NCI-H446 (cell line): Measurements from ENCODE around the gene ANTXR2.
"Not testable (repeated sequence)": the region's sequence is repeated elsewhere in the genome, so short reads cannot be mapped to it uniquely, and the experiment has no call there.

Source experiments
- DNase-seq, 2 experiments: peaks; one replicate each; lab custom pipeline; 2025; lab: John Stamatoyannopoulos, UW

Gene ANTXR2

DNA sequence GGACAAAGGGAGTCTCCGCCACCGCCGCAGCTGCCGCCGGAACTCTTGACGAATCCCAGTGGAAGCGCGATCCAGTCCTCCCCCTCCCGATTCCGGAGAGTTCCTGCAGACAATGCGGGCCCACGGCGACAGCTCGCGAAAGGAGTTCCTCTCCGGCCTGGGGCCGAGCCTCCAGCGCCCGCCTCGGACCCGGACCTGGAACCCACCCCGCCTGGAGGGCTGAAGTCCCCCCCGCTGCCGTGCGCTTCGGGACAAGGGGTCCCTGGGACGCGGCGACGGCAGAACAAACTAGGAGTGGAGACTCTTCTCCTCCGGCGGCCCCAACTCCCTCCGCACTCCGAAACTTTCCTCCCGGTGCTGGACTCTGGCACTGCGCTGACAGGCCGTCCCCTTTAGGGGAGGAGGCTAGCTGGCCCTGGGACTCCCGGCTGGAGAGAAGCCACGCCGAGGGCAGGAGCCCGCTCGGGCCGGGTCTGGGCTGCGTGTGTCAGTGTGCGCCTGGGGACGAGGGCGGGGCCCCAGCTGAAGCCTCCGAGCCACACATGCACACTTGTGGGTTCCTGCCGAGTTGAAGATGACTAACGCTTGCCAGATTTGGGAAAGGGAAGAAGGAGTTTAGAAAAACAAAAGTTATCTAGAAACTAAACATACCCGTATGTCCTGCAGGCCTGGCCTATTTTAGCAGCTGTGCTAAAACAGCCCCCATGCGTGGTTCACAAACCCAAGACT lies at the start of gene ANTXR2:
ANTXR2 (minus strand) TSS at position 486 of the 729 bp plus-strand sequence. CDS start 669 bp downstream, outside the sequence.
- peak in 1 of 2 experiments; percentile 68 for DNase-seq

DNA sequence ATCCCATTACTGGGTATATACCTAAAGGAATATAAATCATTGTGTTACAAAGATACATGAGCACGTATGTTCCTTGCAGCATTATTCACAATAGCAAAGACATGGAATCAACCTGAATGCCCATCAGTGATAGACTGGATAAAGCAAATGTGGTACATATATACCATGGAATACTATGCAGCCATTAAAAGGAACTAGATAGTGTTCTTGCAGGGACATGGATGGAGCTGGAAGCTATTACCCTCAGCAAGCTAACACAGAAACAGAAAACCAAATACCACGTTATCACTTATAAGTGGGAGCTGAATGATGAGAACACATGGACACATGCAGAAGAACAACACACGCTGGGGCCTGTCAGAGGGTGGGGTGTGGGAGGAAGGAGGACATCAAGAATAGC lies 48.8 kb upstream of the ANTXR2 start:
- DNase-seq = not testable (repeated sequence)

DNA sequence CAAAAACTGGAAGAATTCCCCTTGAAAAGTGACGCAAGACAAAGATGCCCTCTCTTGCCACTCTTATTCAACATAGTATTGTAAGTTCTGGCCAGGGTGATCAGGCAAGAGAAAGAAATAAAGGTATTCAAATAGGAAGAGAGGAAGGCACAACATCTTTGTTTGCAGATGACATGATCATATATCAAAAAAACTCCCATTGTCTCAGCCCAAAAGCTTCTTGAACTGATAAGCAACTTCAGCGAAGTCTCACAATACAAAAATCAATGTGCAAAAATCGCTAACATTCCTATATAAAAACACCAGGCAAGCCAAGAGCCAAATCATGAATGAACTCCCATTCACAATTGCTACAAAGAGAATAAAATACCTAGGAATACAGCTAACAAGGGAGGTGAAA lies 46.6 kb upstream of the ANTXR2 start:
- not testable (repeated sequence) for DNase-seq

DNA sequence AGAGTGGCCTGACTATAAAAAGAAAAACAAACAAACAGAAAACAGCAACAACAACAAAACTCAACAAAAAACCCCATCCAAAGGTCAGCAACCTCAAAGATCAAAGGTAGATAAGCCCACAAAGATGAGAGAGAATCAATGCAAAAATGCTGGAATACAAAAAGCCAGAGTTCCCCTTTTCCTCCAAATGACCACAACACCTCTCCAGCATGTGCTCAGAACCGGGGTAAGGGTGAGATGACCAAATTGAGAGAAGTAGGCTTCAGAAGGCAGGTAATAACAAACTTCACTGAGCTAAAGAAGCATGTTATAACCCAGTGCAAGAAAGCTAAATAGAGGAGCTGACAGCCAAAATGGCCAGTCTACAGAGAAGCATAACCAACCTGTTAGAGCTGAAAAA lies 43.5 kb upstream of the ANTXR2 start:
- DNase-seq = no peak

DNA sequence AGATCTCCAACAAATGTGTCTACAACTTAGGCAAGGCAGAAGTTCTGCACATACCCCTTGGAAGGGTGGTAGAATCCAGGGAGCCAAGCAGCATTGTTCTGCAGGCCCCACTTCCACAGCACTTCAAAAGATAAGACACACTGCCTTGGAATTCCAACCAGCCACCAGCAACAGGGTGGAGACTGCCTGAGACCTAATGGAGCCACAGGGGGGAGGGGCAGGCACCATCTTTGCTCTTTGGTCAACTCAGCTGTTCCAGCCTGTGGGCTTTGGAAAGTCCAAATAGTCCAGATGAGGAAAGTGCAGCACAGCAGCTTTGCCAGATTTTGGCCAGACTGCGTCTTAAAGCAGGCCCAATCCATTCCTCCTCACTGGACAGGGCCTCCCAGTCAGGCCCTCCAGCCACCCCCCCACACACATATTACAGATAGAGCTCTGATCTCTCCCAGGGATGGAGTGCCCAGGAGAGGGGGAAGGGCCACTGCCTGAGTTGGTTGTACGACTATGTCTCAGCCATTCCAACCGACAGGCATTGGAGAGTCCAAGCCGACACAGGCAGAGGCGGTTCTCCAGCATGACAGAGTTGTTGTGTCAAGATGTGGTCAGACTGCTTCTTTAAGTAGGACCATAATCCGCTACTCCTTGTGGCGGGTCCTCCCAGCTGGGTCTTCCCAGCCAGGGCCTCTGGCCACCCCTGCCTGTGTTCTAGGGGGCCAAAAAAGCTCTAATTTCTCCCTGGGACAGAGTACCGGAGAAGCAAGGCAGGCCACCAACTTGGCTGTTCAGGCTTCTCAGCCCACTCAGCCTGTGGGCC lies 42.5 kb upstream of the ANTXR2 start:
- DNase-seq = no peak

DNA sequence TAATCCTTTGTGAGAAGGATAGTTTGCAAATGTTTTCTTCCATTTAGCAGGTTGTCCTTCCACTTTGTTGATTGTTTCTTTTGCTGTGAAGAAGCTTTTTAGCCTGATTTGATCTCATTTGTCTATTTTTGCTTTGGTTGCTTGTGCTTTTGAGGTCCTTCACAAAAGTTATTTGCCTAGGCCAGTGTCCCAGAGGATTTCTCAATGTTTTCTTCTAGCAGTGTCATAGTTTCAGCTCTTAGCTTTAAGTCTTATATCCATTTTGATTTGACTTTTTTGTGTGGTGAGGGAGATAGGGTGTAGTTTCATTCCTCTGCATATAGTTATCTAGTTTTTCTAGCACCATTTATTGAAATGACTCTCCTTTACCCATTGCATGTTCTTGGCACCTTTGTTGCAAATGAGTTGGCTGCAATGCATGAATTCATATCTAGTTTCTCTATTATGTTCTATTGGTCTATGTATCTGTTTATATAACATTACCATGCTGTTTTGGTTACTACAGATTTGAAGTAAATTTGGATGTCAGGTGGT lies 41.8 kb upstream of the ANTXR2 start:
- no peak for DNase-seq

DNA sequence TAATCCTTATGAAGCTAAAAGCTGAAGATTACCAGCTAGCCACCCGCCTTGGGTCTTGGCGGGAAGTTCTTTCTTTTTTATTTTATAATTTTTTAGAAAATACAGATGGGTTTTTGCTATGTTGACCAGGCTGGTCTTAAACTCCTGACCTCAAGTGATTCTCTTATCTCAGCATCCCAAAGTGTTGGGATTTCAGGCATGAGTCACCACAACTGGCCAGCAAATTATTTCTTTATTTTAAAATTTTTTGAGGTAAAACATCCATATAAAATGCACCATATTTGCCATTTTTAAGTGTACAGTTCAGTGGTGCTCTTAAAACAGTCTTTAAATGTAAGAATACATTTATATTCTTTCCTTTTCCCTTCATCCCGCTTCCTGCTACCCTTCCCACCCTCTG lies 40.6 kb upstream of the ANTXR2 start:
- no peak for DNase-seq

DNA sequence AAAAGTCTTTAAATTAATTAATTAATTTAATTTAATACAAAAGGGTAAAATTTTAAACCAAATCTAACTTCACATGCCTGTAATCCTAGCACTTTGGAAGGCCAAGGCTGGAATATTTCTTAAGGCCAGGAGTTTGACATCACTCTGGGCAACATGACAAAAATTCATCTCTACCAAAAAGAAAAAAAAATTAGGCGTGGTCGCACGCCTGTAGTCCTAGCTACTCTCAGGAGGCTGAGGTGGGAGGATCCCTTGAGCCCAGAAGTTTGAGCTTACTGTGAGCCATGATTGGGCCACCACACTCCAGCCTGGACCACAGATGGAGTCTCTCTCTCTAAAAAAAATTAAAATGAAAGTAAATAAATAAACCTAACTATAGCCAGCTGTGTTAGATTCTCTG lies 39.2 kb upstream of the ANTXR2 start:
- no peak for DNase-seq

DNA sequence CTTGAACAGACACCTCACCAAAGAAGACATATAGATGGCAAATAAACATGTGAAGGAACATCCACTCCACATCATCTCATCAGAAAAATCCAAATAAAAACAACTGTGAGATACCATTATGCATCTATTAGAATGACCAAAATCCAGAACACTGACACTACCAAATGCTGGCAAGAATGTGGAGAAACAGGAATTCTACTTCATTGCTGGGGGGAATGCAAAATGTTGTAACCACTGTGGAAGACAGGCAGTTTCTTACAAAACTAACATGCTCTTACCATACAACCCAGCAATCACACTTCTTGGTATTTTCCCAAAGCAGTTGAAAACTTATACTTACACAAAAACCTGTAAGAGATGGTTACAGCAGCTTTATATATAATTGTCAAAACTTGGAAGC lies 38.2 kb upstream of the ANTXR2 start:
- DNase-seq = no peak

DNA sequence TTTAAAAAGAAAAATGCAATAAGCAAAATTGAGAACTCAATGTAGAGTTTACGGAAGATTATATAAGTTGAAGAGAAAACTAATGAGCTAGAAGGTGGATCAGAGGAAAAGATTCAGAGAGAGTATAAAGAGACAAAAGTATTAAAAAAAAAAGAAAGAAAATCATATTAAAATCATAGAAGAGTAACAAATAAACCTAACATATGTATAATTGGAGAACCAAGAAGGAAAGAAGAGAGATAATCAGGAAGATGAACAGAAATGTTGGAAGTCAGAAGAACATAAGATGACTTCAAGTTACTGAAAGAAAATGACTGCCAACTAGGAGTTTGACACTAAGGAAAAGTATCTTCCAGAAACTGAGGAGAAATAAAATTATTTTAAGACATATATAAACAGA lies 34.3 kb upstream of the ANTXR2 start:
- no peak for DNase-seq

DNA sequence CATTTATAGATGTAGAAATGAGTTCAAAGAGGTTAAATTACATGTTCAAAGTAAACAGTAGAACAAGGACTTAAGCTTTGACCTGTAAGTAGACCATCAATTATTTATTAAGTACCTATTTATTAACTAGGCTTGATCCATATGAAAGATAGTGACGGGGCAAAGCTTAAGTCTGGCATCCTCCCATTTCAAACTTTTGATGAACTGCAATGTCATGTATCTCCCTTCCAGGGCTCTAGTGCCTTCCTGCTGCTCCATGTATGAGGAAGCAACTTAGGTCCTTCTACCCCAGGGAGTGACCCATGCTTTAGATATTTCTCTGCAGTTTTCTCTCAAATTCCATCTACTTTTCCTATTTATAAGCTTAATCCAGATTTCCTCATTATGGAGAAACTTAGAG lies 31.9 kb upstream of the ANTXR2 start:
- no peak for DNase-seq

DNA sequence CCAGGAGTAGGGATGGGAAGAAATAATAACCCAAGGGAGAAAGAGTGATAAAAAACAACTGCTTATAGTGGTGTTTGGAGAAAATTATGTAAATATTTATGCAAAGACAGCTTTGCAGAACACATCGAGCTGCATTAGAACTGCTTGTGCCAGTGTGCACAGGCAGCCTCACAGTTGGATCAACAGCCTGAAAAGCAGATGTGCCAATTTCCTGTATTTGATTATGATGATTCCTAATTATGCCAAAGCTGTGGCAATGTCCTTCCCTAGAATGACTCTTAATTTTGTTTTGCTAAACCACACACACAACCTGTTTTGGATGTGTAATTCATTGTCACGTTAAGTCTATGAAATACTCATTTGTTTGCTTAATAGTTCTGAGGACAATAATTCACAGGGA lies 30.6 kb upstream of the ANTXR2 start:
- peak in 1 of 2 experiments; percentile 12 for DNase-seq

DNA sequence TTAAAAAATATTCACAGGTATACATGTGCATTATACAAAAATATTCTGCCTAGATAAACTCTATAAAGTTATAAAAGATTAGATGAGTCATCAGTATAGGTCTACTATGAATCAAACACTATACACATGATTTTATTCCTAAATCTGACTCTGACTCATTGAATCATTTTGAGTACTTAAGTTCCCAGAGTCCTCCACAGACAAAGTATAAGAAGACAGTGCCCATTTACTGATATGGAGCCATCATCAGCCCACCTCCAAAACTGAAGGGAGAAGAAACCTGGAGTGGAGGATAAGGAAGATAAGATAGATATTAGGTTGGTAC lies 28.7 kb upstream of the ANTXR2 start:
- DNase-seq = no peak

DNA sequence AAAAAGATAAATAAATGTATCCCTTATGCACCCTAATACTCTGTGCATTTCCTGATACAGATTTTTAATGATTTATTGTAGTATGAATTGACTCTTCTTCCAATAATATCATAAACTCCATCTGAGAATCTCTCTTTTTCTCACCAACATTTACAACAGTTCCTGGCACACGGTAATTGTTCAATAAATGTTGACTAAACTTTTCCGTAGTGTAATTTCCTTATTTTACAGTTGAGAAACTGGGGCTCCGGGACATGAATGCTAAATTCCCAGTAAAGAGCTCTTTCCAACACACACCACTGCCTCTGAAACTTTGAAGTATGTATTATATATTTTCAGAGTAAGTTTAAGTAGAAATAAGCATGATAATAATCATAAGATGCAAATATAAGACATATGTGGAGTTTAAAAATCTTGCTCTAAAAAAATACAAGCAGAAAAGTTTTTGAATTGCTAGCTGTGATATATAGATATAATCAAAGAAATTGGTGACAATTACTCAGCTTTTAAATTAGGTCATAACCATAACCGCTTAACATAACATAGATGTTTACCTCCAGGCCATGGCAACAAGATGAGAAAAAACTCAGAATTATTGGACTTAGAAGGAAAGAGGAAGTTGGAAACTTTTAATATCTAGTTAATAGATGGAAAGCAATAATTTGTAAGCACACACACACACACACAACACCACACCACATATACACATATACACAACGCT lies 28.2 kb upstream of the ANTXR2 start:
- no peak for DNase-seq

DNA sequence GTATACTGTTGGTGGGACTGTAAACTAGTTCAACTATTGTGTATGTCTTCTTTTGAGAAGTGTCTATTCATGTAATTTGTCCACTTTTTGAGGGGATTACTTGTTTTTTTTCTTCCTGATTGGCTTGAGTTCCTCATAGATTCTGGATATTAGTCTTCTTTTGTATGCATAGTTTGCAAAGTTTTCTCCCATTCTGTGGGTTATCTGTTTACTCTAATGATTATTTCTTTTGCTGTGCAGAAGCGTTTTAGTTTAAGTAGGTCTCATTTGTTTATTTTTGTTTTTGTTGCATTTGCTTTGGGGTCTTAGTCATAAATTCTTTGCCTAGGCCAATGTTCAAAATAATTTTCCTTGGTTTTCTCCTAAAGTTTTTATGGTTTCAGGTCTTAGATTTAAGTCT lies 26.6 kb upstream of the ANTXR2 start:
- DNase-seq = no peak

DNA sequence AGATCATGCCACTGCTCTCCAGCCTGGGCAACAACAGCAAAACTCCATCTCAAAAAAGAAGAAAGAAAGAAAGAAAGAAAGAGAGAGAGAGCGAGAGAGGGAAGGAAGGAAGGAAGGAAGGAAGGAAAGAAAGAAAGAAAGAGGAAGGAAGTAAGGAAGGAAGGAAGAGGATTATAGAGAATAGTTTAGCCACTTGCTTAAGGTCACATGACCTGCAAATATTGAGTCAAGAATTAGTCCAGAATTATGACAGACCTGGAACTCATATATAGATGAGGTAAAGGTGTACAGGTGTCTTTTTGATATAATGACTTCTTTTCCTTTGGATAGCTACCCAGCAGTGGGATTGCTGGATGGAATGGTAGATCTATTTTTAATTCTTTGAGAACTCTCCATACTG lies 25.6 kb upstream of the ANTXR2 start:
- DNase-seq = no peak

DNA sequence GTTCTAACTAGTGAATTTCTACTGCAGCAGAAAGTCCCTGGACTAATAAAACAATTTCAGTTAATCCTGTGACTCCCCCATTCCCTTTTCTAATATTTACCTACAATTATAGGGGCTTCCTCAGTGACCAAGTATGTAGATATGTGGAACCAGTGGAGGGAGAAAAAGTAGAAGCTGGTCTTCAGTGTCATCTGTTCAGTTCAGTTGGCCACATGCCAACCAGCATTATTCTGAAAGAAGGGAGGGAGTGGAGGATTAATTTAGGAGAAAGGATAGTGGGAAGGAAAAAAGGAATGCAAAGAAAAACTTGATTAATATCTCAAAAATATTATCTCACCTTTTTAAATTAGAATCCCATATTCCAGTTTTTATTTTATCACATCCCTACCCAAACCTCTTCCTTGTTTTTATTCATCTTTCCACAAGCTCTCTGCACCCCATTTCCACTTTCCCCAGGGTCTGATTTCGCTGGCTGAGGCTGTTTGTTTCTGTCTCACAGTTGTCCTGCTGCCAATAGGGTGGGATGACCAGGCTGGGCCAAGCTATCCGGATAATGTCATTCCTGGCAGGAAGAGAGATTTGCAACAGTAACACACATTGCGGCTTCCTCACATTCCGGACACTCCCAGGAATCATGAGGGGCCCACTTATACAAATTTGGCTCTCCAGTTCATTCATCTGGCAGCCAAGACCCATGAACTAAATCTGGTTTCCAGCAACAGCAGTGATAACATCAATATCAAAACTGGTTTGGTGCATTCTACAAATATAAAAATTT lies 24.6 kb upstream of the ANTXR2 start:
- DNase-seq = peak; percentile 75 to 90

DNA sequence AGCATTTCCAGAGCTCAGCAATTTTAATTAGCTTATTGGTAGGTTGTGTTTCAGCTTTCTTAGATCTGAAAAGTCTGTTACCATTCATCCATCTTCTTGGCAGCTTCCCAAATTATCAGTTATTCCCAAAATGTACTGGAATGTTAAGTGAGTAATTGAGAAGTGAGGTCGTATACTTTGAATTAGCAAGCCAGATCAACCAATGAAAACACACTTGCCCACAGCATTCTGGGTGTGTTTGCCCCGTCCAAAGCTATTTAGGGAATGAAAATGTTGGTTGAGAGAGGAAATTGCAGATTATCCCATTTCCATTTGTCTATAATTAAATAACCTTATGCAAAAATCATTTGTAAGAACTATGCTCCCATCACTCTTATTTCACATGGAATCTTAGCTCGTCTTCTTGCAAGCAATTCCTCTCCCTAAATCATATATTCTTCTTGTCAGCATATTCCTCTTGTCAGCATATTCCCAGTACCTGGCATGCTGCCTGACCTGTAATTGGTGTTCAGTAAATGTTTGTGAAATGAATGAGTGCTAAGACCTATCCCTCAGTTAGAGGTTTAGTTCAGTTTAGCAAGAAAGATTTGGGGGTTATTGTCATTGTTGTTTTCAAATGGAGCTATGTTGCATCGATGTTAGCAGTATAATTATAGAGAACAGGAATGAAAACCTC lies 23.3 kb upstream of the ANTXR2 start:
- DNase-seq = peak in 1 of 2 experiments; percentile 13

DNA sequence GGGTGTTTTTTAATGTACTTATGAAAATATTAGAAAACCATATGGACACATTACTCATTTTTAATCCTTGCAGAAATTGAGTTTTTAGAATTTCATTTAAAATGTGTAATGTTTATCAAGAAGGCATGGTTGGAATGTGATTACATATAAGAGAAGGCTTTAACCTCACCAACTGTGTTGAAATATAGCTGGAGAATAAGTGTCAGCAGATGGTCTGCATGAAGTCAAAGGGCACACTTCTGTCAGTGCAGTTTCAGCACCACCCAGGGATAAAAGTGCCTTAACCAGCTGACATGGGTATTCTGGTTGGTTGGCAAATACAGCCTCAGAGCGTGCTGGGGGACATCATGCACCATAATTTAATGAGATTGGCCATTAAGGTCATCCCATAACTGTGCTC lies 21.2 kb upstream of the ANTXR2 start:
- DNase-seq = no peak

DNA sequence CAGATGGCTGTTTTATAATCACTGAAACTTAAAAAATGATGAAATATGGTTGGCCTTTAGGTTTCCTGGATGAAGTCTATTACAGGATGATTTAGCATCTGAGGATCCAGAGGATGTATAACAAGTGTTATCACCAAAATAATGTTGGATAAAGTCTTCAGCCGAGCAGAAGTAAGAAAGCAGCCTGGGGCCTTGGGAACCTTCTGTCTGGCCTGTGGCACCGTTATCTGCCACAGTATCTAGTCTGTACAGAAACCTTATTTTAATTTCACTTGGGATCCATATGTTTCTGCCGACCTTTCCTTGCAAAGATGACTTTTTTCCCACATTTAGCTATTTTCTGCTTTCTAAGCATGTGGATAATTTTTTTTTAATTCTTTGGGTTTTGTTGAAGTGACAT lies 20.5 kb upstream of the ANTXR2 start:
- DNase-seq = no peak

DNA sequence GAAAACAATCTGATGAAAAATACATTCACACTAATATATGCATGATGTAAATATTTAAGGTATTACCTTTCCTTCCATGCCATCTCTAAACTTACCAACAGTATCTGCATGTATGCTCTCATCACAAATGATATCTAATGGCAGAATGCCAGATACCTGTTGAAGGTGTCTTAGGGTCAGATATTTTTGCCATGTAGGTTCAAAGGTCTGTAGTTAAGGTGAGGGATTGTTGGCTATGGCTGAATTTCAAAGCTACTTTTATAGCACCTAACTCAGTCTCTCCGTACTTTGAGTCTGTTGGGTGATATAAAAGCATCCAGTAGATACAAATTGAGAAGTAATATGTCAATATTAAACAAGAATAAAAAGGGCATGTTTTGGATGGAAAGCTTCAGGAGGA lies 19.8 kb upstream of the ANTXR2 start:
- no peak for DNase-seq
